GM23338 (cell line): ENCODE data around the gene GNMT.

ENCODE experiments used
- EZH2 ChIP-seq: fragments of 200-600 bp; sonication (generic); IDR thresholded peaks from one replicate; pipeline ENCODE4 v1.8.0; 2017; ENCODE audit warnings: antibody characterized with exemption, mild to moderate bottlenecking, low read depth; ENCODE audit not compliant: unreplicated experiment
- EZH2phosphoT487 ChIP-seq: fragments of 200-600 bp; sonication (generic); IDR thresholded peaks from one replicate; pipeline ENCODE4 v1.8.1; 2018; ENCODE audit warnings: antibody characterized with exemption; ENCODE audit not compliant: unreplicated experiment
- JUNB ChIP-seq: IDR thresholded peaks from one replicate; pipeline ENCODE4 v1.6.1; 2016; ENCODE audit warnings: antibody characterized with exemption; ENCODE audit not compliant: unreplicated experiment
- POLR2AphosphoS5 ChIP-seq: IDR thresholded peaks from 2 replicates; pipeline ENCODE4 v1.6.1; 2016; ENCODE audit warnings: antibody characterized with exemption, low read depth
- REST ChIP-seq: IDR thresholded peaks from one replicate; pipeline ENCODE4 v1.6.1; 2018; ENCODE audit warnings: antibody characterized with exemption; ENCODE audit not compliant: unreplicated experiment
- TF ChIP-seq, protein P1 (sequence below), 2 experiments: fragments of 200-600 bp in 1 of 2; sonication (generic) in 1 of 2; conservative IDR thresholded peaks; 2 replicates each; pipeline versions ENCODE4 v1.5.1 to v1.6.1; 2016 to 2017; ENCODE audit warnings: antibody characterized with exemption in 2 of 2, low read depth in 2 of 2, mild to moderate bottlenecking in 2 of 2, moderate library complexity in 1 of 2

DNA sequence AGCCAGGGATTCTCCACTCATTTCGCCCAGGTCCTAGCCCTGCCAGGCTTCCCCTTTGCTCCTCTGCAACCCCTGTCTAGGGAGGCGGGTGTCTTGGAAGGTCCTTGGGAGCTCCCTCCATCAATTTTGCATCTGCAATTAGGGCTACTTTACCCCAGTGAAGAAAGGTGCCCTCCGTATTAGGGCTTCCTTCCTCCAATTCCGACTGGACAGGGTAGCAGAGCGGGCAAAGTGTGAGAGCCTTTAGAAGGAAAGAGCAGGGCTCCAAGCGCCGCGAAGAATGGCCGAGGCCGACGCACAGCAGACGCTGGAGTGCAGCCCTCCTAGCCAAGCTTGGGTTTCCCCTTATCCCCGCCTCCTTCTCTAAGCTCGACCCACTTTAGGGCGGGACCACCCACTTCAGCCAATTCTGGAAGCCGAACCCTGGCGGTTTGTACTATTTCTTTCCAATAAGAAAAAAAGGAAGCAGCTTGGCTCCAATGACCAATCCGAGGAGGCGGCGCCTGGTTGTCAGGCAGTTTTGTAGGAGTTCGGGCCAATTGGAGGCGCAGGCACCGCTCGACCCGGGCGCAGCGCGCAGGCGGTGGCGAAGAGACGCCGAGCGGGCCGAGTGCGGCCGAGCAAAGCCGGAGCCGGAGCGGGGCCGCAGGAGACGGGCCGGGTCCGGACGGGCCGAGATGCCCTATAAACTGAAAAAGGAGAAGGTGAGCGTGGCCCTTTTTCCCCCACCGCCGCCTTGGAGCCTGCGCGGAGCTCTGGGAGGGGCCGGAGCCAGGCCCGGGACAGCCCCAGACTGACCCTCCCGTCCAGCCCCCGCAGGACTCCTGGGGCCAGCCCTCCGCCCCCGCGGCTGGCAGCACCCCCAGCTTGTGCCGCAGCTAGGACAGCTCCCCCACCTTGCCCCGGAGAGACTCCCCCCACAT is 23.7 kb downstream of the GNMT start, which contains the start of gene PPP2R5D:
- TF ChIP-seq EZH2, result no peak
- TF ChIP-seq, protein P1, sequence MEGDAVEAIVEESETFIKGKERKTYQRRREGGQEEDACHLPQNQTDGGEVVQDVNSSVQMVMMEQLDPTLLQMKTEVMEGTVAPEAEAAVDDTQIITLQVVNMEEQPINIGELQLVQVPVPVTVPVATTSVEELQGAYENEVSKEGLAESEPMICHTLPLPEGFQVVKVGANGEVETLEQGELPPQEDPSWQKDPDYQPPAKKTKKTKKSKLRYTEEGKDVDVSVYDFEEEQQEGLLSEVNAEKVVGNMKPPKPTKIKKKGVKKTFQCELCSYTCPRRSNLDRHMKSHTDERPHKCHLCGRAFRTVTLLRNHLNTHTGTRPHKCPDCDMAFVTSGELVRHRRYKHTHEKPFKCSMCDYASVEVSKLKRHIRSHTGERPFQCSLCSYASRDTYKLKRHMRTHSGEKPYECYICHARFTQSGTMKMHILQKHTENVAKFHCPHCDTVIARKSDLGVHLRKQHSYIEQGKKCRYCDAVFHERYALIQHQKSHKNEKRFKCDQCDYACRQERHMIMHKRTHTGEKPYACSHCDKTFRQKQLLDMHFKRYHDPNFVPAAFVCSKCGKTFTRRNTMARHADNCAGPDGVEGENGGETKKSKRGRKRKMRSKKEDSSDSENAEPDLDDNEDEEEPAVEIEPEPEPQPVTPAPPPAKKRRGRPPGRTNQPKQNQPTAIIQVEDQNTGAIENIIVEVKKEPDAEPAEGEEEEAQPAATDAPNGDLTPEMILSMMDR (conservative IDR thresholded peaks at IDR 0.05; ENCODE audit: low read depth in 2 of 2), result no peak
- peak; percentile 97 for TF ChIP-seq POLR2AphosphoS5
- TF ChIP-seq REST, result no peak
- TF ChIP-seq EZH2phosphoT487, result no peak
- TF ChIP-seq JUNB, result no peak
